ENCODE measurements around the gene ORC6.

ORC6 gene

GRCh38 chr16:46701615-46702014, 12.2 kb downstream of the ORC6 start:
- no peak for DNase-seq

GRCh38 chr16:46702030-46702429, 12.6 kb downstream of the ORC6 start:
- DNase-seq, result no peak

GRCh38 chr16:46706642-46707041, 17.2 kb downstream of the ORC6 start:
- DNase-seq, result no peak

GRCh38 chr16:46709469-46710005, 20.1 kb downstream of the ORC6 start:
- no peak for DNase-seq

- DNase-seq, result no peak
Observed at GRCh38 chr16:46711106-46712058, 21.9 kb downstream of the ORC6 start.

- DNase-seq, result no peak
Observed at GRCh38 chr16:46712911-46713310, 23.5 kb downstream of the ORC6 start.

- no peak for DNase-seq
Observed at GRCh38 chr16:46713634-46714033, 24.2 kb downstream of the ORC6 start.

GRCh38 chr16:46714797-46715591, 25.5 kb downstream of the ORC6 start:
- DNase-seq, result no peak

- DNase-seq, result no peak
Observed at GRCh38 chr16:46715769-46716305, 26.4 kb downstream of the ORC6 start.

- no peak for DNase-seq
Observed at GRCh38 chr16:46717692-46718091, 28.2 kb downstream of the ORC6 start.

- DNase-seq, result no peak
Observed at GRCh38 chr16:46718214-46718613, 28.8 kb downstream of the ORC6 start.

- DNase-seq, result no peak
Observed at GRCh38 chr16:46719528-46719927, 30.1 kb downstream of the ORC6 start.

- no peak for DNase-seq
Observed at GRCh38 chr16:46720619-46721018, 31.2 kb downstream of the ORC6 start.

- no peak for DNase-seq
Observed at GRCh38 chr16:46721885-46722284, 32.4 kb downstream of the ORC6 start.

- no peak for DNase-seq
Observed at GRCh38 chr16:46727184-46727583, 37.7 kb downstream of the ORC6 start.

GRCh38 chr16:46727630-46728029, 38.2 kb downstream of the ORC6 start:
- no peak for DNase-seq

GRCh38 chr16:46728806-46729205, 39.3 kb downstream of the ORC6 start:
- DNase-seq, result no peak

GRCh38 chr16:46729326-46729995, 40.0 kb downstream of the ORC6 start:
- no peak for DNase-seq

- DNase-seq, result no peak
Observed at GRCh38 chr16:46730126-46730525, 40.7 kb downstream of the ORC6 start.

GRCh38 chr16:46730801-46731690, 41.6 kb downstream of the ORC6 start:
- DNase-seq, result no peak

- no peak for DNase-seq
Observed at GRCh38 chr16:46731691-46732555, 42.5 kb downstream of the ORC6 start.

Measured in CD4-positive, alpha-beta T cell treated with Interleukin-15 for 1 hour (primary cell).